HCEC 1CT (cell line): ENCODE results near the gene ZNF260.
"Not testable (repeated sequence)": the region's sequence is repeated elsewhere in the genome, so short reads cannot be mapped to it uniquely, and the experiment has no call there.

Experiments used
- DNase-seq: peaks from one replicate; pipeline ENCODE4 v3.0.0-alpha.2; 2017

The ZNF260 gene

GRCh38 chr19:36528194-36528920, at the start of gene ZNF260:
Gene ZNF260 (minus strand): TSS chr19:36528271. CDS start chr19:36515238, 13,033 bp downstream.
- DNase-seq: peak; percentile 95

GRCh38 chr19:36577271-36577996, 49.4 kb upstream of the ZNF260 start:
- no peak for DNase-seq

- DNase-seq: no peak
Observed at GRCh38 chr19:36574741-36575140, 46.7 kb upstream of the ZNF260 start.

GRCh38 chr19:36573895-36574720, 46.0 kb upstream of the ZNF260 start:
- DNase-seq: no peak

GRCh38 chr19:36573020-36573894, 45.2 kb upstream of the ZNF260 start, which contains the start of gene ZNF529:
Gene ZNF529 (minus strand): TSS chr19:36573292. CDS start chr19:36572346, 946 bp downstream.
- DNase-seq: peak; percentile 88

GRCh38 chr19:36572593-36573019, 44.5 kb upstream of the ZNF260 start:
- DNase-seq: no peak

- no peak for DNase-seq
Observed at GRCh38 chr19:36564391-36564790, 36.3 kb upstream of the ZNF260 start.

GRCh38 chr19:36547001-36547732, 19.1 kb upstream of the ZNF260 start:
- DNase-seq: no peak

- DNase-seq: no peak
Observed at GRCh38 chr19:36528921-36529518, 949 bp upstream of the ZNF260 start.

GRCh38 chr19:36527873-36528193, 238 bp downstream of the ZNF260 start:
- no peak for DNase-seq

GRCh38 chr19:36527341-36527740, 730 bp downstream of the ZNF260 start:
- peak; percentile 4 for DNase-seq

GRCh38 chr19:36526581-36526980, 1.5 kb downstream of the ZNF260 start:
- no peak for DNase-seq

- DNase-seq: no peak
Observed at GRCh38 chr19:36524617-36525016, 3.5 kb downstream of the ZNF260 start.

GRCh38 chr19:36514012-36514612, 14.0 kb downstream of the ZNF260 start:
- DNase-seq: no peak

GRCh38 chr19:36508325-36508724, 19.7 kb downstream of the ZNF260 start:
- DNase-seq: no peak

- no peak for DNase-seq
Observed at GRCh38 chr19:36501973-36502372, 26.1 kb downstream of the ZNF260 start.

GRCh38 chr19:36497001-36497400, 31.1 kb downstream of the ZNF260 start:
- no peak for DNase-seq

- not testable (repeated sequence) for DNase-seq
Observed at GRCh38 chr19:36492689-36493453, 35.2 kb downstream of the ZNF260 start.

GRCh38 chr19:36490846-36491245, 37.2 kb downstream of the ZNF260 start:
- not testable (repeated sequence) for DNase-seq

GRCh38 chr19:36489920-36490415, 38.1 kb downstream of the ZNF260 start:
- DNase-seq: peak; percentile 91
